K562 (cell line): ENCODE data around the gene FAM174C. TPM values are rescaled to one million over a fixed set of nuclear protein-coding genes. Genes with fewer than 3 reads are reported as not detected.
A peak's percentile ranks its signal among the peaks of the same experiment; 100 is the strongest.

Source experiments
- BRF1 ChIP-seq: IDR thresholded peaks from 3 replicates; pipeline ENCODE4 v1.6.1; 2011; ENCODE audit warnings: borderline replicate concordance, mild to moderate bottlenecking; ENCODE audit not compliant: insufficient read length; ENCODE audit errors: extremely low read depth
- DMBX1 ChIP-seq: fragments of 250-450 bp; sonication (Bioruptor Pico); IDR thresholded peaks from 2 replicates; pipeline ENCODE4 v1.8.0; 2022; ENCODE audit warnings: inconsistent platforms, mild to moderate bottlenecking, moderate library complexity, borderline replicate concordance
- GTF2A2 ChIP-seq: IDR thresholded peaks from 2 replicates; pipeline ENCODE4 v1.6.1; 2016; ENCODE audit warnings: mild to moderate bottlenecking, missing genetic modification characterization, missing compliant biosample characterization
- GTF2F1 ChIP-seq: IDR thresholded peaks from 2 replicates; pipeline ENCODE4 v1.6.1; 2011; ENCODE audit warnings: low read depth, low read length, improper control_type of control experiment
- HDGF ChIP-seq: fragments of 450-650 bp; IDR thresholded peaks from 2 replicates; pipeline ENCODE4 v1.6.1; 2016
- MTF1 ChIP-seq: fragments of 250-450 bp; sonication (Bioruptor Pico); IDR thresholded peaks from 2 replicates; pipeline ENCODE4 v1.9.0; 2021; ENCODE audit warnings: moderate library complexity, mild to moderate bottlenecking, inconsistent platforms, borderline replicate concordance
- OTX1 ChIP-seq: fragments of 450-650 bp; formaldehyde crosslinking; IDR thresholded peaks from 2 replicates; pipeline ENCODE4 v1.4.0; 2022; ENCODE audit warnings: mild to moderate bottlenecking
- PPARD ChIP-seq: fragments of 250-450 bp; sonication (Bioruptor Pico); IDR thresholded peaks from 2 replicates; pipeline ENCODE4 v1.8.0; 2022; ENCODE audit warnings: inconsistent platforms, mild to moderate bottlenecking, moderate library complexity
- PURB ChIP-seq: sonication (generic); formaldehyde crosslinking; IDR thresholded peaks from 2 replicates; pipeline ENCODE4 v1.9.0; 2021; ENCODE audit warnings: low read depth, mild to moderate bottlenecking, missing genetic modification reagents
- RB1 ChIP-seq: fragments of 450-650 bp; IDR thresholded peaks from 2 replicates; pipeline ENCODE4 v1.6.1; 2017; ENCODE audit warnings: low read depth, mild to moderate bottlenecking
- TAL1 ChIP-seq: fragments of 450-650 bp; IDR thresholded peaks from 2 replicates; pipeline ENCODE4 v1.6.1; 2016; ENCODE audit warnings: mild to moderate bottlenecking
- XRCC4 ChIP-seq: IDR thresholded peaks from one replicate; pipeline ENCODE4 v1.6.1; 2011; ENCODE audit not compliant: insufficient read depth, insufficient read length; ENCODE audit errors: extremely low read depth
- ZFP1 ChIP-seq: fragments of 450-650 bp; formaldehyde crosslinking; IDR thresholded peaks from 2 replicates; pipeline ENCODE4 v1.4.0; 2020; ENCODE audit warnings: mild to moderate bottlenecking, mixed read lengths
- ZNF134 ChIP-seq: fragments of 250-450 bp; sonication (Bioruptor Pico); conservative IDR thresholded peaks from 2 replicates; pipeline ENCODE4 v1.4.0; 2020
- ZNF239 ChIP-seq: fragments of 250-450 bp; sonication (Bioruptor Pico); IDR thresholded peaks from 2 replicates; pipeline ENCODE4 v1.4.0; 2020; ENCODE audit warnings: mild to moderate bottlenecking
- ZNF695 ChIP-seq: fragments of 450-650 bp; formaldehyde crosslinking; IDR thresholded peaks from 2 replicates; pipeline ENCODE4 v1.4.0; 2020; ENCODE audit warnings: mild to moderate bottlenecking, moderate library complexity
- polyA plus RNA-seq, 8 experiments: library from polyadenylated mRNA; depleted of rRNA in 4 of 8; stranded (reverse) in 5 of 8; unstranded in 3 of 8; fragments of >200 nt; fragmentation: Nextera tagmentation in 2 of 8; fragmentation: Illumina TruSeq in 1 of 8; extraction: Ambion mirVana in 2 of 8; extraction: Trizol in 1 of 8; gene quantifications; 2 replicates each; pipeline versions ENCODE4 v1.2.1 to v1.2.3, GENCODE V29; 2011 to 2014; ENCODE audit warnings: inconsistent platforms in 1 of 8, missing spikeins in 1 of 8
- total RNA-seq, 7 experiments: library from RNA; depleted of rRNA in 6 of 7; stranded (reverse); fragments of >200 nt in 6 of 7; fragmentation: Illumina TruSeq in 2 of 7; extraction: Trizol in 2 of 7; gene quantifications; 2 replicates each; pipeline versions ENCODE4 v1.2.1 to v1.2.3, GENCODE V29; 2011 to 2021; ENCODE audit warnings: low replicate concordance in 1 of 7
- TF ChIP-seq, protein P1 (sequence below): sonication (generic); formaldehyde crosslinking; IDR thresholded peaks from 2 replicates; pipeline ENCODE4 v1.8.0; 2022; ENCODE audit warnings: mild to moderate bottlenecking, missing genetic modification reagents
- TF ChIP-seq, protein P2 (sequence below), 2 experiments: fragments of 200-800 bp in 1 of 2; sonication (Bioruptor generic) in 1 of 2; sonication (generic) in 1 of 2; formaldehyde crosslinking in 1 of 2; IDR thresholded peaks in 1 of 2; conservative IDR thresholded peaks in 1 of 2; 2 replicates each; pipeline versions ENCODE4 v1.5.0 to v1.6.1; 2016 to 2020; ENCODE audit warnings: missing compliant biosample characterization in 1 of 2, missing genetic modification characterization in 1 of 2, missing genetic modification reagents in 1 of 2
- TF ChIP-seq, protein P3 (sequence below): fragments of 200-800 bp; sonication (Bioruptor generic); IDR thresholded peaks from 2 replicates; pipeline ENCODE4 v1.6.1; 2016; ENCODE audit warnings: missing genetic modification characterization, missing compliant biosample characterization
- TF ChIP-seq, protein P4 (sequence below): fragments of 450-650 bp; IDR thresholded peaks from one replicate; pipeline ENCODE4 v1.6.1; 2018; ENCODE audit warnings: mild to moderate bottlenecking, moderate library complexity; ENCODE audit not compliant: partially characterized antibody

The FAM174C gene
- total and polyA plus RNA-seq, 9 of the 15 experiments (the other 6 are each of a cell fraction or from before 2014, with no cell fraction given): 0.66 to 89.6 (median 20.3) TPM

DNA sequence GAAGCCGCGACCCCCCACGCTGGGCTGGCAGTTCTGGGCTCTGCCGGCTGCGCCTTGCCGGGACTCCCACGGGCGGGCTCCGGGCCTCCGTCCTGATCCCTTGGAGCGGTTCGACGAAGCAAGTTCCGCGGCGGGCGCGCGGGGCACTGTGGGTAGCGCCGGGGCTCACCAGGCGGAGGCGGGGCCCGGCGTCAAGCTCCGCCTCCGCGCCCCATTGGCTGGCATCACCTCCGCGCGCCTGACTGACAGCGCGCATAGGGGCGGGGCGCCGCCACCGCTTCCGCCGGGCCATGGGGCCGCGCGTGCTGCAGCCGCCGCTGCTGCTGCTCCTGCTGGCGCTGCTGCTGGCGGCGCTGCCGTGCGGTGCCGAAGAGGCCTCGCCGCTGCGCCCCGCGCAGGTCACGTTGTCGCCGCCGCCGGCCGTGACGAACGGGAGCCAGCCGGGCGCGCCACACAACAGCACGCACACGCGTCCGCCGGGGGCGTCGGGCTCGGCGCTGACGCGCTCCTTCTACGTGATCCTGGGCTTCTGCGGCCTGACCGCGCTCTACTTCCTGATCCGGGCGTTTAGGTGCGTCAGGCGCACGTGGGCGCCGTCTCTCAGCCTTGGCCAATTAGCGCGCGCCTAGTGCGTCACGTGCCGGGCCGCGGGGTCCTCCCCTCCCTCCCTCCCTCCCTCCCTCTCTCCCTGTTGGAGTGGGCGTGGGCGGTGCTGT is at the start of gene FAM174C (continued):
- TF ChIP-seq, protein P1, sequence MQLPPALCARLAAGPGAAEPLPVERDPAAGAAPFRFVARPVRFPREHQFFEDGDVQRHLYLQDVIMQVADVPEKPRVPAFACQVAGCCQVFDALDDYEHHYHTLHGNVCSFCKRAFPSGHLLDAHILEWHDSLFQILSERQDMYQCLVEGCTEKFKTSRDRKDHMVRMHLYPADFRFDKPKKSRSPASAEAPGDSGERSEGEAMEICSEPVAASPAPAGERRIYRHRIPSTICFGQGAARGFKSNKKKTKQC (CRISPR knock-in tag): peak; percentile 16; the same call in 1 of the 2 replicates
- TF ChIP-seq, protein P2, sequence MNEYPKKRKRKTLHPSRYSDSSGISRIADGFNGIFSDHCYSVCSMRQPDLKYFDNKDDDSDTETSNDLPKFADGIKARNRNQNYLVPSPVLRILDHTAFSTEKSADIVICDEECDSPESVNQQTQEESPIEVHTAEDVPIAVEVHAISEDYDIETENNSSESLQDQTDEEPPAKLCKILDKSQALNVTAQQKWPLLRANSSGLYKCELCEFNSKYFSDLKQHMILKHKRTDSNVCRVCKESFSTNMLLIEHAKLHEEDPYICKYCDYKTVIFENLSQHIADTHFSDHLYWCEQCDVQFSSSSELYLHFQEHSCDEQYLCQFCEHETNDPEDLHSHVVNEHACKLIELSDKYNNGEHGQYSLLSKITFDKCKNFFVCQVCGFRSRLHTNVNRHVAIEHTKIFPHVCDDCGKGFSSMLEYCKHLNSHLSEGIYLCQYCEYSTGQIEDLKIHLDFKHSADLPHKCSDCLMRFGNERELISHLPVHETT (CRISPR knock-in tag; conservative IDR thresholded peaks at IDR 0.05 in 1 of 2, IDR thresholded peaks at IDR 0.05 in 1 of 2): peak in 1 of 2 experiments; percentile 96; a peak in 2 of 4 replicates
- TF ChIP-seq RB1 (peak; percentile 81), PURB (CRISPR knock-in tag) (no peak), BRF1 (no peak), OTX1 (CRISPR knock-in tag) (no peak; the same call in 1 of the 2 replicates), DMBX1 (no peak), MTF1 (no peak), XRCC4 (no peak), HDGF (no peak), GTF2F1 (no peak), ZNF695 (no peak), ZNF239 (CRISPR knock-in tag) (no peak), GTF2A2 (tag) (no peak), TAL1 (no peak), ZFP1 (CRISPR knock-in tag) (peak; percentile 59; the same call in 1 of the 2 replicates), PPARD (CRISPR knock-in tag) (no peak), ZNF134 (CRISPR knock-in tag) (no peak)
- TF ChIP-seq, protein P3, sequence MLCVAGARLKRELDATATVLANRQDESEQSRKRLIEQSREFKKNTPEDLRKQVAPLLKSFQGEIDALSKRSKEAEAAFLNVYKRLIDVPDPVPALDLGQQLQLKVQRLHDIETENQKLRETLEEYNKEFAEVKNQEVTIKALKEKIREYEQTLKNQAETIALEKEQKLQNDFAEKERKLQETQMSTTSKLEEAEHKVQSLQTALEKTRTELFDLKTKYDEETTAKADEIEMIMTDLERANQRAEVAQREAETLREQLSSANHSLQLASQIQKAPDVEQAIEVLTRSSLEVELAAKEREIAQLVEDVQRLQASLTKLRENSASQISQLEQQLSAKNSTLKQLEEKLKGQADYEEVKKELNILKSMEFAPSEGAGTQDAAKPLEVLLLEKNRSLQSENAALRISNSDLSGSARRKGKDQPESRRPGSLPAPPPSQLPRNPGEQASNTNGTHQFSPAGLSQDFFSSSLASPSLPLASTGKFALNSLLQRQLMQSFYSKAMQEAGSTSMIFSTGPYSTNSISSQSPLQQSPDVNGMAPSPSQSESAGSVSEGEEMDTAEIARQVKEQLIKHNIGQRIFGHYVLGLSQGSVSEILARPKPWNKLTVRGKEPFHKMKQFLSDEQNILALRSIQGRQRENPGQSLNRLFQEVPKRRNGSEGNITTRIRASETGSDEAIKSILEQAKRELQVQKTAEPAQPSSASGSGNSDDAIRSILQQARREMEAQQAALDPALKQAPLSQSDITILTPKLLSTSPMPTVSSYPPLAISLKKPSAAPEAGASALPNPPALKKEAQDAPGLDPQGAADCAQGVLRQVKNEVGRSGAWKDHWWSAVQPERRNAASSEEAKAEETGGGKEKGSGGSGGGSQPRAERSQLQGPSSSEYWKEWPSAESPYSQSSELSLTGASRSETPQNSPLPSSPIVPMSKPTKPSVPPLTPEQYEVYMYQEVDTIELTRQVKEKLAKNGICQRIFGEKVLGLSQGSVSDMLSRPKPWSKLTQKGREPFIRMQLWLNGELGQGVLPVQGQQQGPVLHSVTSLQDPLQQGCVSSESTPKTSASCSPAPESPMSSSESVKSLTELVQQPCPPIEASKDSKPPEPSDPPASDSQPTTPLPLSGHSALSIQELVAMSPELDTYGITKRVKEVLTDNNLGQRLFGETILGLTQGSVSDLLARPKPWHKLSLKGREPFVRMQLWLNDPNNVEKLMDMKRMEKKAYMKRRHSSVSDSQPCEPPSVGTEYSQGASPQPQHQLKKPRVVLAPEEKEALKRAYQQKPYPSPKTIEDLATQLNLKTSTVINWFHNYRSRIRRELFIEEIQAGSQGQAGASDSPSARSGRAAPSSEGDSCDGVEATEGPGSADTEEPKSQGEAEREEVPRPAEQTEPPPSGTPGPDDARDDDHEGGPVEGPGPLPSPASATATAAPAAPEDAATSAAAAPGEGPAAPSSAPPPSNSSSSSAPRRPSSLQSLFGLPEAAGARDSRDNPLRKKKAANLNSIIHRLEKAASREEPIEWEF: no peak
- TF ChIP-seq, protein P4, sequence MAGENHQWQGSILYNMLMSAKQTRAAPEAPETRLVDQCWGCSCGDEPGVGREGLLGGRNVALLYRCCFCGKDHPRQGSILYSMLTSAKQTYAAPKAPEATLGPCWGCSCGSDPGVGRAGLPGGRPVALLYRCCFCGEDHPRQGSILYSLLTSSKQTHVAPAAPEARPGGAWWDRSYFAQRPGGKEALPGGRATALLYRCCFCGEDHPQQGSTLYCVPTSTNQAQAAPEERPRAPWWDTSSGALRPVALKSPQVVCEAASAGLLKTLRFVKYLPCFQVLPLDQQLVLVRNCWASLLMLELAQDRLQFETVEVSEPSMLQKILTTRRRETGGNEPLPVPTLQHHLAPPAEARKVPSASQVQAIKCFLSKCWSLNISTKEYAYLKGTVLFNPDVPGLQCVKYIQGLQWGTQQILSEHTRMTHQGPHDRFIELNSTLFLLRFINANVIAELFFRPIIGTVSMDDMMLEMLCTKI: no peak
